Stimulated activated naive CD8-positive, alpha-beta T cell treated with anti-CD3 and anti-CD28 coated beads, Interleukin-15, Interleukin-2, amounts not matched to agents 100 U/mL and 50 U/mL, for 24 hours (primary cell): ENCODE measurements around the gene USP48.

ENCODE experiments used
- ATAC-seq: fragments of 150-1000 bp; cut with Tn5 transposase; one replicate; pipeline ENCODE4 v1.10.0; 2021
- DNase-seq: peaks from one replicate; pipeline ENCODE4 v3.0.0; 2021

USP48 gene

DNA sequence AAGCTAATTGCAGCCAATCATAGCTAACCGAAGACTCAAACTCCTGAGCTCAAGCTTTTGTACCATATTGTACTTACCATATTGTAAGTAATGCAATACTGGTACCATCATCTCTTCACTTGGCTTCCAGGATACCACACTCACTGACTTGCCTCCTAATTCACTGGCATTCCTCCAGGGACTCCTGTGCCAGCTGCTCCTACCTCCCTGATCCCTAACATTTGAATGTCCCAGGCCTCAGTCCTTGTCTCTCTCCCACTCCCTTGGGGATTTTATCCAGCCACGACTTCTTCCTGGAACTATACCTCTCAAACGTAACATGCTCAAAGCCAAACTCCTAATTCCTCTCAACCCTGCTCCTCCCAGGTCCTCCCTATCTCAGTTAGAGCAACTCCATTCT lies 33.8 kb downstream of the USP48 start:
- DNase-seq (no peak), ATAC-seq (no peak)

DNA sequence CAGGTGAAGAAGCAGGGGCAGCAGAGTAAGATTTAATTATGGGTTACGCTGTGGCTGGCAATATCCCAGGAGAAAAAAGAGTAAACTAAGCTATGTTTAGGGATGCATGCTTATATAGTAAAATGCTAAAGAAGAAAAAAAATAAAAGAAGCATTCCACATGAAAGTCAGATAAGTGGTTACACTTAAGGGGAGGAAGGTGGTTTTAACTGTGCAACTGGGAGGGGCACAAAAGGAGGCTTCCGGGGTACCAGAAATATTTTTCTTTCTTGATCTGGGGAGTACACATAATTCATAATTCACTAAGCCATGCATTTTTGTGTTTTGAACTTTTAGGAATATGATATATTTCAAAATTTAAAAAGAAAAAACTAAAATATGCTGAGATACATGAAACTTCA lies 39.5 kb downstream of the USP48 start:
- ATAC-seq (no peak), DNase-seq (no peak)

DNA sequence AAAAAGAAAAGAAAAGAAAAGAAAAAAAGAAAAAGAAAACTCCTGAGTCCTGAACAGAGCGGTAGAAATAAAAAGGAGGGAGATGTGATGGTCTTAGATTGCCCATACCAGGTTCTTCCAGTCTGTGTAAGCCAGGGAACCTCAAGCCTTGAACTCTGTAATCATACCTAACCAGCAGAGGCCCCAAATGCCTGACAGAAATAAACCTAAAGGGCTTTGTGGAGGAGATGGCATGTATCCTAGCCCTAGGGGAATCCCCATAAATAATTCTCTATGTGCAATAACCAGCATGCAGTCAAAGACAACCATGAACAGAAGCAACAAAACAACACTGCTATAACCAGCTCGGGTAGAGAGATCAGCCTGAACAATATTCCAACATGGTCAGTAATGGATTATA lies 40.4 kb downstream of the USP48 start:
- DNase-seq (no peak), ATAC-seq (peak; percentile 32)

DNA sequence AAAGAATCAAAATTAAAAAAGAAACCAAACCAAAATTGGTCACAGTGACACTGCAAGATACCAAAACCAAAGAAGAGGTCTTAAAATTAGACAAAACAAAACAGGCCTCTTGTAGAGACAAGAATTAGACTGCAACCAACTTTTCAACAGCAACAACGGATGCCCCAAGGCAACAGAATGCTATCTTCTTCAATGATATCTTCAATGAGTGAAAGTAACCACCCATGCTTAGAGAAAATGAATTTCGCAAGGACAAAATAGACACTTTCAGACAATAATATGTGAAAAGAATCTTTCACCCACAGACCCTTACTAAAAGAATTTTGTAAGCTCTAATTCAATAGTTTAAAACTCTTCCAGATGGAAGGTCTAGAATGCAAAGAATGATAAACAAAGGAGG lies 41.7 kb downstream of the USP48 start:
- ATAC-seq (no peak), DNase-seq (no peak)

DNA sequence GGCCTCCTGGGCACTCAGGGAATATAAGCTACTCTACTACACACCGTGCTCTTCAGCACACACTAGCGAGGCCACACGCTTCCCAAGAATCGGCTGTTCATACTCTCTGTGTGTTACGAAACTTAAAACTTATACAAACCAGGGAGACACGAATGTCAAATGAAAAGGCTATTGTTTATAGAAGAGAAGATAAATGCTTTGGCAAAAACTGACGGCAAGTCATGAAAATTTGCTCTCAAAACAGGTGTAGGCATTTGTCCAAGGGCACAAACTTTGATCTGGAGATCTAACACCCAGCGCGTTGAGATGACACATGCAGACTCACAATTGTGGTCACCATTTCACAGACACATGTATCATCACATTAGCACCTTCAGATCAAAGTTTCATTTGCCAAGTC lies 46.1 kb downstream of the USP48 start:
- DNase-seq: no peak

DNA sequence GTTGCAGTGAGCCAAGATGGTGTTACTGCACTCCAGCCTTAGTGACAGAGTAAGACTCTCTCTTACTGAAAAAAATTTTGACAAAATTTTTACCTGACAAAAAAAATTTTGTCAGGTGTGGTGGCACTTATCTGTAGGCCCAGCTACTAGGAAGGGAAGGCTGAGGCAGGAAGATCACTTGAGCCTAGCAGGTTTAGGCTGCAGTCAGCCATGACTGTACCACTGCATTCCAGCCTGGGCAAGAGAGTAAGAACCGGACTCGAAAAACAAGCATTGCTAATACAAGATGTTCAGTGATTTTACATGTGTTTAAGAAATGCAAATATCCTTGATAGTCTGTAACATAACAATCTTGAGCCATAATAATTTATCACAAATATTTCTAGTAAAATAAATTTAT lies 46.9 kb downstream of the USP48 start:
- ATAC-seq: no peak
- no peak for DNase-seq

More for the DNA sequence above, 46.1 kb downstream of the USP48 start:
- ATAC-seq: no peak

DNA sequence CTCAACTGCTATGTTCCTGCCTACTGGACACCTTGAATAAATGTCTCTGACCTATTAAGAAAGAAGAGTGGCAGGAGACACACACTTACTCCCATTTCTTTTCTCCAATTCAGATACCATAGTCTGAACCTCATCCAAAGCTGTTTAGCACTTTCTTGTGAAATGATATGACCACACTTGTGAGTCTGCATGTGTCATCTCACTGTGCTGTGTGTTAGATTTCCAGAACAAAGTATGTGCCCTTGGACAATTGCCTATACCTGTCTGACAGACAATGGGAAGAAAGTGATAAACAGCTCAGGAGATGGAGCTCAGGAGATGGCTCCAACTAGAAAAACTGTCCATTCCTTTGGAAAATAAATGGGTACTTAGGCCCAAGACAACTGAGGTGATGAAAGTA lies 48.4 kb downstream of the USP48 start:
- ATAC-seq (no peak), DNase-seq (no peak)

DNA sequence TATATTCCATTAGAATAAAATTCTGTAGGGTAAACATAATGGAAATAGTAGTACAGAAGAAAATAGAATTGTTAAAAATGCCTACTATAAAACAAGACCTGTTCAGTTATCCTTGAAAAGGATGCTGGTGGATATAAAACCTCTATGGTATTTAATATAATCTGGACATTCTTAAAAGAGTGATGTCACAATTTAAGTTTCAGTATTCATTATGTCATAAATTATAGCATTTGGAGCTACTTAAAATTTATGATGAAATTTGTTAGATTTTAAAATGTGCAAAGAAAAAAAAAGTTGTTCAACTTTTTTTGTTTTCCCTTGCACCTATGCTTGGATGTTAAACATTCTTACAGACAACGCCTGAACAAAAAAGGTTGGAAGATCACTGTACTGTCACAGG lies 50.3 kb downstream of the USP48 start:
- DNase-seq (no peak), ATAC-seq (no peak)

DNA sequence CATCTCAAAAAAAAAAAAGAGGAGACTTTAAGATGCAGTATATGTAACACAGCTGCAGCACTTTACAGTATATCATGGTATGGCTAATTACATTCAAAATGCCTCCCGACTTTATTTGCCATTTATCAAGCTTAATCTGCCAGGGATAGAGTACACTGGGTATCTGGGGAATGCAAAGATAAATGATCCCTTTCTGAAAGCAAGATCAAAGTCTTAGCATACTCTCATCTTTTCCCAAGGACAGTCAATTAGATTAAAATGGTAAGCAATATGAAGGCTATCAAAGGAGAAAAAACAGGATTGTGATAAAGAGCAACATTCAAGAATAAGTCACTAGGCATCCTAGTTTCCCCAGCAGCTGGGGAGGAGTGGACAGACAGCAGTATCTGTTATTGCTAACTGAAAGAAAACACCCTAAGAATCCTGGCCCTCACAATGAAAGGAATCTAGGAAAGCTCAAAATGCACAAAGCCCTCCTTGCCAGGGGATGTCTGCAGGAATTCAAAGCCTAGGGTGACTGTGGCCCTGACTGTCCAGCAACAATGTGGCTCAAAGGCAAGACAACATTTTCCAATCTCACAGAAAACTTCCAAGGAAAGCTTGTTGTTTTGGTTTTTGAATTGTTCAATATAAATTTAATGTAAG lies 57.1 kb downstream of the USP48 start:
- ATAC-seq (no peak), DNase-seq (no peak)

DNA sequence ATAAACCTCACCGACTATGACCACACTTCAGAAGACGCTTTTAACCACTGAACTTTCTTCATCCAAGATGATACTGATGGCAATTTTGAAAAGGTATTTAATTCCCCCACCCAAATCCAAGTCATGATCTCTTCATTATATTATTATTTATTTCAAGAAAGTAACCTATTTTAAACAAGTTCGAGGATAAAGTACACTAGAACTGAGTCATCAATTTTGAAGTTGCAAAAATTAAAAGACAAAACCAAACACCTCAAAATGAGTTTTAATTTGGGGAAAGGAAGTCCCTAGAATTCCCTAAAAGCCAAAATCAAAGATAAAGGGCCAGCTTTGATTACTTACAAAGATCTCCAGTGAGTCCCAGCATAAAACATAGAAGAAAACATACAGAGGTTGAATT lies 58.4 kb downstream of the USP48 start:
- DNase-seq (no peak), ATAC-seq (no peak)

DNA sequence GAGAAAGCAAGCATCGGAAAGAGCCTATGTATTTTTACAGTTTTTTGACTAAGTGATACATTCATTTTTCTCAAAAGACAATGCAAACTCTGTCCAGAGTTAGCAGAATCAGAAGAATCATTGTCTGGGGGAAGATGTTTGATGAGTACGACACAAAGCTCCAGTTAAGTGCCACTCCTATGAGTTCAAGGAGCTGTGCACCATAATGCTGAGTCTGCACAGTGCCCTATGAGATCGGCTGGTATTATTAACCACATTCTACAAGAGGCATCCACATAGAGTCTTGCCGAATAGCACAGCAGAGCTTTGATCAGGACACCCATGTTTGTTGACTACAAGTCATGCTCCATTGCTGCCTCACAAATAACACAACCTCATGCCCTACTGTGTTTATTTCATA lies 58.9 kb downstream of the USP48 start:
- ATAC-seq (no peak), DNase-seq (no peak)

DNA sequence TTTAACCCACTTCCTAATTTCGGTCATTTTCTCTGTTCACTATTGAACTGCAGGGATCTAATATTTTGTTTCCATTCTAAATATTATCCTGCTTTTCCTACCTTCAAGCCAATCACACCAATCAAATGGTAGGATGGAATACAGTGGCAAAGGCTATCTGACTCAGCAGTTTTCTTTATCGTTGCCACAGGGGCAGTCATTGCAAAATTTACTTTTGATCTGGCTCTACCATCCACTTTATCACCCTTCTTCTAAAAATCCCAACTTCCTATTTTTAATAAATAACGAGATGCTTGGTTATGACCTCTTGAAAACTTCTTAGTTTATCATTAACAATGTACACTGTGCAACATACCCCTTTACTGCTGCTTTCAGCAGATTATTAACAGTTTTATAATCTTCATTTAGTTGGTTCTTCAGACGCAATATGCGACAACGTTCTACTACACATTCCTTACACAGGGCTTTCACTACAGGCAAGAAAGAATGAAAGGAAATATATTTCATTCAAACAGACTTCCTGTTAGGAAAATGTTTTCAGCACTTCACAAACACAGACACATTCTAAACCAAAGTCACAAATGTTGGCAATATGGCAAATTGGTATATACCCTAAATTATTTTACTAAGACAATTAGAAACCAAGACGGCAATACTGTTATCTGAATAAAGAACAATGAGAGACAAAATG lies 61.5 kb downstream of the USP48 start:
- DNase-seq: no peak
- ATAC-seq: no peak

DNA sequence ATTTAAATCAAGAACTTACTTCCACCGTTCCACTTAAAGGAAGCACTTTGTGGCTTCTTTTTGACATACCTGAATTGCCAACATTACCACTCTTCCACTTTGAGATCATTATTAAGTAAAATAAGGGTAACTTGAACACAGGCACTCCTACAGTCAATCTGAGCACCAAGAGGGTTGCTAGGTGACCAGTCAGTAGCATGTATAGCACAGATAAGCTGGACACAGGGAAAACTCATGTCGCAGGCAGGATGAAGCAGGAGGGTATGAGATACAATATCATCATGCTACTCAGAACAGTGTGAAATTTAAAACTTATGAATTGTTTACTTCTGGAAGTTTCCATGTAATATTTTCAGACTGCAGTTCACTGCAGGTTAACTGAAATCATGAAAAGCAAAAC lies 66.8 kb downstream of the USP48 start:
- no peak for DNase-seq
- no peak for ATAC-seq

DNA sequence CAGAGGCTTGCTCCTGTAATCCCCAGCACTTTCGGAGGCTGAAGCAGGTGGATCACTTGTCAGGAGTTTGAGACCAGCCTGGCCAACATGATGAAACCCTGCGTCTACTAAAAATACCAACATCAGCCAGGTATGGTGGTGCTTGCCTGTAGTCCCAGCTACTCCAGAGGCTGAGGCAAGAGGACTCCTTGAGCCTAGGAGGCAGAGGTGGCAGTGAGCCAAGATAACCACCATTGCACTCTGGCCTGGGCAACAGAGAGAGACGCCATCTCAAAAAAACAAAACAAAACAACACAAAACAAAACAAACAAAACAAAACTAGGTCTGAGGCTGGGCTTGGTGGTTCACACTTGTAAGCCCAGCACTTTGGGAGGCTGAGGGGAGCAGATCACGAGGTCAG lies 75.1 kb downstream of the USP48 start:
- ATAC-seq: no peak

DNA sequence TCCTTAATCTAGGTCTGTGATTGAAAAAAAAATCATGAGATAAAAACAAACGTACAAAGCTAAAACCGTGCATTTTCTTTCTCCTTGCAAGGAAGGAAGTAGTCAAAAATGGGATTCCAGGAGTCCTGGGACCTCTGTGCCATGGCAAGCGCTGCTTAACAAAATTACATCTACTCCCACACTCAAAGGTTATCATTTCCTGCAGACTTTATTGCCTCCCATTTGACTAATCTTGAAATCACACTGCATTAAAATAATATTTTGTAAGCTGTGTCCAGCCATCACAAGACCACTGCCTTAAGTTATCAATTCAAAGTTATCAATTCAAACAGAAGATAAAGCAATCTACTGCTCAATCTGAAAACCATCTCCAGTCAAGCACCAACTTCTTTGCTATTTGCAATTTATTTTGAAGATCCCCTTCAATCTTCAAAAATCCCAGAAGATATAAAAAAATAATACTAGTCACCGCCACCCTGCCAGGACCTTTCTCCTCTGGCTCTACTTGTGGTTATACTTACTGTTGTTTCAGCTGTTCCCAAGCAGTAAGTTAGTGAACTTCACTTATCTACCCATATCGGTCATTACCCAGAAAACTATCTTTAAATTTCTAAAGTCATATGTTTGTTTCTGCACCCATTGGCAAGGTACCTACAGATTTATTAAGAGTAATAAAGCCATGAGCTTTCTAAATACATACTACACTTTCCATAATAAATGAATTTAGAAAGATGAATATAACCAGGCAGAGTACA lies 75.7 kb downstream of the USP48 start:
- no peak for ATAC-seq

More for the DNA sequence above, 75.1 kb downstream of the USP48 start:
- no peak for DNase-seq

DNA sequence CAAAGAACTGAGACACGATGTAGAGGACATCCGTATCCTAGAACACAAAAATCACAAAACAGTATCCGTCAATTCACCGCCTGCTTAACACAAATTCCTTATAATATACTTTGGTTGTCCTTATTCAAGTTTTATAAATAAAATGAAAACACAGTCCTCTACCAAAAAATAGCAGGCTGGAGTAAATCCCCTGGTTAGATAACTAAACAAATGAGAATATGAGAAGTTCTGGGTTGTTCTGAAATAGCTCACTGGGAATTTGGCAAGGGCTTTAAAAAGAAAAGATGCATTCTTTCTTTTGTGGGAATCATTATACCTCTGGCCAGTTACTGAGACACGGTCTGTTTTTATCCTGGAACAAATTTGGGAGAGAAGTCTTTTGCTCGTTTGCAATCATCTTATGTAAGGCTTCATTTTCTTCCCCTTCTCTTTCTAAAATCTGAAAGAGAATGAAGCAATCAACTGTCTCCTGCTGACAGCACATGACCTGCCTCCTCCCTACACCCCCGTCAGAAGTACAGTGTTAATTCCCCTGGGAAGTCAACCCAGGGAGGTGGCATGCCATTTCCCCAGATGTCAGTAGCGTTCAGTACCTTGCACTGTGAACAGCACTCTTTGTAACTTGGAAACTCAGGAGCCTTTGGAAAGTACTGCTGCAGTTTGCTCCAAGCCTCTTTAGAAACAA lies 76.7 kb downstream of the USP48 start:
- DNase-seq (no peak), ATAC-seq (no peak)

More for the DNA sequence above, 75.7 kb downstream of the USP48 start:
- DNase-seq: no peak

DNA sequence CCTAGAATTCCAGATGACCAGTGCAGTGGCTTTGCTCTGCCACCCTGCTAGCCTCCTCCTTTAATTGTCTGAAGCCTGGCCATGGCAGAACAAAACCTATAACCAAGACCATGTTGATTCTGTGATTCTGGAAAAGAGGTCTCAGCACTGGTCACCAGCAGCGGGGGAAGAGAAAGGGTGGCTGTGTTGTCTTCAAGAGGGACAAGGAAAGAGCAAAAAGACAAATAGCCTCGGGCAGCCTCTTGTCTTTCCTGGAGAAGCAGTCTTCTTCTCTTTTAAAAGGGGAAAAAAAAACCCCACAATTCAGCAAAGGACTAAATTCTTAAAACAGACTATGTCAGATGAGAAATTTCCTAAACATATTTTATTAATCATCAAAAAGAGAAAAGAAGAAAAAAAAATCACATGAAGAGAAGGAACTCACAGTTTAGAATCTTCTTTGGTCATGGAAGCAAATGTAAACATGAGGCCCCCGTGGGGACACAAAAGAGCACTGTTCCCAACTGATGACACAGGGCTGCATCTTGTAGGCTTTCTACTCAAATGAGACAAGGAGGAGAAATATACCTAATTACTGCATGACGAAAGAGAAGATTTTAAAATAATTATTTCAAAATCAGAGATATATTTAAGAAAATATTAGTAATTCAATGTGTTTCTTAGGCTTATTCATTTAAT lies 77.5 kb downstream of the USP48 start:
- ATAC-seq (no peak), DNase-seq (no peak)

DNA sequence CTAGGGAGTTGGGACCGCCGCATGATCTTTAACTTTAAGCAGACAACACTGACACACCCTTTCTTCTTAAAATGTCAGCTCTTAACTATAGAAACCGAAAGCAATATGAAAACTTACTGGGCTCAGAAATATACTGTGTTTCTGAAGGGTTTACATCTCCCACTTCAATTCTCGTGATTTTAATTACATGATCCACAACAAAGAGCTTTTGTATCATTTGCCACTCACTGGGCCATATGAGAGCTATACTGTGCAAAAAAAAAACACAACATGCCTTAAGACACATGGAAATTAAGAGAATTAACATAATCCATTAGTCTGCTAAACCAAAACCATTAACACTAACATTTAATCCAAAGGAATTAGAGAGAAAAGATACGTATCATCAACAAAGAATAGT lies 78.8 kb downstream of the USP48 start:
- DNase-seq (no peak), ATAC-seq (no peak)

DNA sequence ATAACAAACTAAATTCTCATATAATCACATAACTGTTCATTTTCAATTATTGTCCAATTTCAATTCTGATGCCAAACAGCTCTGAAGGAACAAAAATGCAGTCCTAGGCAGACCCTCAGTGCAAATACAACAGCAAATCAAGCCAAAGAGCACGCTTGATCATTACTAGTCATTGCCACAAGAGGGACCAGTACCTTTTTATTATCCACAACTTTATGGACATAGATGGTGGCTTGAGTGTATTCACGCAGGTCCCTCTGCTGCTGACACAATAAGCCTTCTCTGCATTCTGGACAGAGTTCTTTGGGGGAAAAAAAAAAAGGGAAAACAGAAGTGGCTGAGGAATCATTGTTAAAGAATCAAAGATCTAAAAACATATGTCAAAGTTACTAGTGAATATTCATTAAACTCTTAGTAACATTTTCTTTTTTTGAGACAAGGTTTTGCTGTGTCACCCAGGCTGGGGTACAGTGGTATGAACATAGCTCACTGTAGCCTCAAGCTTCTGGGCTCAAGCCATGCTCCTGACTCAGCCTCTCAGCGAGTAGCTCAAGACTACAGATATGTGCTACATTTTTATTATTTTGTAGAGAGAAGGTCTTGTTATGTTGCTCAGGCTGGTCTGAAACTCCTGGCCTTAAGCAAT lies 79.5 kb downstream of the USP48 start:
- DNase-seq (no peak), ATAC-seq (no peak)

DNA sequence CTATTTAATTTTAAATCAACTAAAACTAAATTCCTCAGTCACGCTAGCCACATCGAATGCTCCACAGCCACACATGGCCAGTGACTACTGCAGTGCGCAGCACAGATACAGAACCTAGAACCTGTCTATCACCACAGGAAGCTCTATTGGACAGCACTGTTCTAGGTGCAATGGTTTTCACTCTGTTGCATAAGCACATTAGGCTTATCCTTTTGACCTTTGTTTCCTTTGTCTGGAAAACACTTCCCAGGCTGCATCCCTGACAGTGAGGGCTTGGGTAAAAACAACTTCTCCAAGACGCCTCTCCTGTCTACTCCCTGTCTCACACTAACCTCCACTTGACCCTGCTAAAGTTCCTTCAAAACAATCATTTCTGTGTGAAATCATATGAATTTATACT lies 80.2 kb downstream of the USP48 start:
- DNase-seq (no peak), ATAC-seq (no peak)

DNA sequence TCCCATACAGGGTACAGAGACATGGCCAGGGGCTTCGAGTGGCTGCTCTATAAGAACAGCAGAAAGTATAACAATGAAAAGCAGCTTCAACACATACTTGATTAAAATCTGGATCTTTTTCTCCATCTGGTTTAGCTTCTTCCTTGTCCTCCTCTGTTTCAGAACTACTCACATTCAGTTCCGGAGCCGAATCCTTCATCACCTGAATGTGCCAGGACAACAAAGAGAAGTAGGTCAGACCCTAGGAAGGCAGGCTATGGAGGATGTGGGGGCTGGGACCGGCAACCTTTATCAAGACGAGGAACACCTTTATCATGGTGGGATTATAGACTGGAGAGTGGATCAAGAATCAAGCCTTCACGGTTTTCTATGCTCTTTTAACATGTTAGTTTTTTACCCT lies 81.5 kb downstream of the USP48 start:
- DNase-seq: no peak
- ATAC-seq: no peak

DNA sequence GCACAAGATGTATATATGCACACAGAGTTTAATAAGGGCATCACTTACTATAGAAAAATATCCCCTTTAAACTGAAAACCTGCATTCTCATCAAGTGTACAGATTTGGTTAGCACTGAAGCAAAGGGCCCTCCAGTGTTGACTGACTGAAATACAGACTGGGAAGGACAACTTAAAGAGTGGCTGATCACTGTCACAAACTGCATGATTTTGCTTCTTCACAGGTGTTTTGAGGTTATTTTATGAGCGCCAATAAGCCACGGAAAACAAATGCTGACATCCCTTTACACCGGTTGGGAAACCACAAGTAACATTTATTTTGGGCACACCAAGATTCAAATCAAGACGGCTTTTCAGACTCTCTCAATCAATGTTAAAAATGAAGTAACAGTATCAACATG lies 82.9 kb downstream of the USP48 start:
- DNase-seq (no peak), ATAC-seq (no peak)
